ENCODE data around the gene GABRB3.

The GABRB3 gene

DNA sequence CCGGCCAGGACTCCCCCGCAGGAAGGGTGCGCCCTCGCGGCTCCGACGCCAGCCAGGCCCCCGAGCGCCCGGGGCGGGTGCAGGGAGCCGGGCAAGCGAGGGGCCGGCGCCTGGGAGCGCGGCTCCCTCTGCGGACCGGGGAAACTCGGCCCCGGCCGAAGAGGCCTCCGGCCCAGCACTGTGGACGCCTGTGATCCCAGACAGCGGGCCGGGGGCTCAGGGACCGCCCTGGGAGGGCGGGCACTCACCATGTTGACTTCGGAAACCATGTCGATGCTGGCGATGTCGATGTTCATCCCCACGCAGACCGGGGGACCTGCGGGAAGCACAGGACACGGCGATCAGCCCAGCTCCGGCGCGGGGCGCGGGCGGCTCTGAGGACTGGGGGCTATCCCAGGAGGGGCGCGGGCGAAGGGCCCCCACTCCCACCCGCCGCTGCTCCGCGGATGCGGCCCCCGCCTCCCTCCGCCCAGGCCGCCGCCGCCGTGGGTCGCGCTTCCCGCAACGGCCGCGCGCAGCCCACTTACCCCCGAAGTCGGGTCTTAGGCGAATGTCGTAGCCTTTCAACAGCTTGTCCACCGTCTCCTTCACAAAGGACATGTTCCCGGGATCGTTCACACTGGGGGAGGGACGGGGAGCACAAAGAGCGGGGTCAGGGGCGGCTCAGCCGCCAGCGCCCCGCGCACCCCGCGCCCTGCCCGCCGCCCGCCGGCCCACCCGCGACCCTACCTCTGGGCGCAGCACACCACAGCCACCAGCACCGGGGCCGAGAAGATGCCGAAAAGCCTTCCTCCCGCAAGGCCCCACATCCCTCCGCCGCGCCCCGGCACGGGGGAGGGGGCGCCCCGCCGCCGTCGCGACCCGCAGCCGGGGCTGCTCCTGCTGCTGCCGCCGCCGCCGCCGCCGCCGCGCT is at the start of gene GABRB3:
GABRB3 (minus strand) TSS at position 913 of the 913 bp plus-strand sequence.
- DNase-seq: no peak

DNA sequence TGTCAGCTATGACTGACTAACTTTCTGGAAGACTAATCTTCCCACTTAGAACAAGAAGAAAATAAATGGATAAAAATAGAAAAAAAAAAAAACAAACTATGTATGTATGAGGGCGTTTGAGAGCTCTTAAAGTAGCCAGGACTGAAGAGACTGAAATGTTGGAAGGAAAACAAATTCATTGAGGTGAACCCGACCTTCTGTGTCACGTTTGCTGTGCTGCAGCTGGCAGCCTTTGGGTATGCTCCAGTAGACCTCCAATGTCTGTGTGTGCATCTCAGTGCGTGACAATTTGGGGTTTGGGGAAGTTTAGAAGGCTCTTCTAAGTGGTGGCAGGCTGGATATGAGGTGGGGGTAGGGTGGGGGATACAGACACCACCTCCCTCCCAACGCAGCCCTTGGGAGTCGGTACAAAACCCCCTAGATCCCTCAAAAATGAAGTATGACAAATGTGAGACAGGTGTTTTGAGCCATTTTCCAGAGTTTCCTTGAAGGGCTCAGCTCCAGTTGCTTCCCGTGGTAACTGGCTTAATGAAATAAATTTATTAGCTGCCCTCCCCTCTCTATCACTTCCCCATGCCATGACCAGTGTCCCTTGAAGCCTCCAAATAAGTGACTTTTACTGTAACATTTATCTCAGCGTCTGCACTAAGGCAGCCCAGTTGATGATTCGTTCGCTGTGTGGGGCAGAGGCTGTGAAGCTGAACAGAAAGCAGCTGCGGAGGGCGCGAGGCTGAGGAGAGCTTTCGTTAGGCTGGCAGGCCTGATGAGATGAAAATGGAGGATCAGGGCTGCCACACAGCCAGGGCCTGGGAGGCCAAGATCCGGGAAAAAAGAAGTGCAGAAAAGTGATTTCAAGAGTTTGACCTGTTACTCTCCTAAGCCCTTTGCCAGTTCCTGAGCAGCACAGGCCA is 34.9 kb upstream of the GABRB3 start:
- no peak for DNase-seq

DNA sequence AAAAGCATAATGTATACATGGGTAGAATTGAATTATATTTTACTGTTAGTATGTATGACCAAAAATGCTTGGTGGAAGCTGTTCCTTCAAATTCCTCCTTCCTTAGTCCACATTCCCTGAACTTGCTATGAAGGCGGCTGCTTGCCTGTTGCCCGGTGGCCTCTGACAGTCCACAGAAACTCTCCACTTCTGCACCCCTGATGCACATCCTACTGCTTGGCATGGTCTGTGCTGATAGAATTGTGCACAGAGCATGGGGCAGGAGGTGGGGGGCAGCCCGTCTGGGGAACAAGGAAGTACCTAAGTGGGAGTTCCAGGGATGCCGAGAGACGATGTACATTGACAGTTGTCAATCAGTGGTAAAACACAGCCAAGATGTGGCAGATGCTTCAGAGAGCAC is 33.7 kb upstream of the GABRB3 start:
- no peak for DNase-seq

DNA sequence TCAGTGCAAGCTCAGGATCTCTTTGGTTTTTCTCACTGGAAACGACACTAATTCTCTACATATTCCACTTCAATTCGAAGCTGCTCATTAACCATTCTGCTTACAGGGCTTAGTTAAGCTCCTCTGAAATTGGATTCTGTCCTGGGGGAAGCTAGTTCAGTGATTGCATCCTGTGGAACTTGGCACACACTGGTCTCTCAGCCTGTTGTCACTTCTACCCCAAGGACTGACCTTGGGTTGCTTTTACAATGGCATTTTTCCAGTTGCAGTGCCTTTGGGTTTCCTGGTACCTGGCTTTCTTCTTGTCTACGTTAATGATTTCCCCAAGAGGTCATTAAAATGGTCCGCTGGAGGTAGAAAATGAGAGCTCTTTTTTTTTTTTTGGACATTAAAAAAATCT is 33.3 kb upstream of the GABRB3 start:
- no peak for DNase-seq

DNA sequence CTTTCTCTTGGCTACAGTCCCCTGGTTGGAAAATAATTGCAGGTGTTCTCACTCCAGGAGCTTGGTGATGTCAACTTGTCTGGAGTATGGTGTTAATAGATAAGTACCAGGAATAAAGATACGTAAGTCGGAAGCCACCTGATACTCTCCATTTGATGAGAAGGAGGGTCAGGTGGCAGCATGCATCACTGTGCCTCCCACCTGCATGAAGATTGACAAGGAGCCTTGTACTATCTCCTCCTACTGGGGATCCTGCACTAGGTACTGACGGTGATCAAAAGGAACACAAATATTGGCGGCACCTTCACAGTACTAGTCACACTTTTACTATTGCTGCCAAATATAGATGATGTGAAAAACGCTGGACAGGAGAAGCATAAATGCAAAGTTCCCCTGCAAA is 32.6 kb upstream of the GABRB3 start:
- no peak for DNase-seq

DNA sequence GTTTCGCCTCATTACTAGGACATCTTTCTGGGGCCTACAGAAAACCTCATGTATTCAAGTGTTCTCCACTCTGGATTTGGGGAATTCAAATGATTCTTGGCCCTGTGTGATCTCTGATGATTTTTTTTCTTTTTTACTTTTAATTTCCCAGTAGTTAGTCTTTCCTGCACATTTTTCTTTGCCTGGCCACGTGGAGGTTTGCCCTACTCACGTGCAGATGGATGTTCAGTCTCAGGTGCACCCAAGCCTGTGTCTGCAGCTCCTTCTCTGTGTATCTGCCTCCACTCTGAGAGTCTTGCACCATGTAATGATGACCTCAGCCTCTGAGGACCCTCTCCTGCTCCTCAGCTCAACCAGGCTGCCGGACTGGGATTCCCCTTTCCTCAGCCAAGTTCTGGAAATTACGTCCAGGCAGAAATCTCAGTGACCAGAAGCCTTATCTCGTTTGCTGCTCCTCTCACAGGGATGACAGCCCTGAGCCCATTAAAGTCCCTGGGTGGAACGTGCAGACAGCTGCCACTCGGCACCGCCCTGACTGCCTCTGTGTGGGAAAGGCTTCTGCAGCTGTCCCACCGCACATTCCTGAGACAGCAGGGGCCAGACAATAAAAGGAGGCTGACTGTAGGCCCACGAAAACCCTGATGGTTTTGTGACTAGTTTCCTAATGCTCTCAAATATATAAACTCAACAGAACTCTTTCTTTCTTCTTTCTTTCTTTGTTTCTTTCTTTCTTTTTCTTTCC is 31.4 kb upstream of the GABRB3 start:
- no peak for DNase-seq

DNA sequence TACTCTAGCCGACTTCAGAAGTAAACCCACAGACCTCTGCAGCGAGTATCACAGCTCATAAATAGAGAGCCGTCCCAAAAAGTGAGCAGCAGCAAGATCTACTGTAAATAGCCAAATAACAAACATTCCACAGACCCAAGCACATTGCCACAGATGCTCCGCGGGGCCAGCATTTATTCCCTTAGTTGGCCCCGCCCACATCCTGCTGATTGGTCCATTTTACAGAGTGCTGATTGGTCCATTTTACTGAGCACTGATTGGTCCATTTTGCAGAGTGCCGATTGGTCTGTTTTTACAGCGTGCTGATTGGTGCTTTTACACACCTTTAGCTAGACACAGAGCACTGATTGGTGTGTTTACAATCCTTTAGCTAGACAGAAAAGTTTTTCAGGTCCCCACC is 17.3 kb upstream of the GABRB3 start:
- DNase-seq: no peak

DNA sequence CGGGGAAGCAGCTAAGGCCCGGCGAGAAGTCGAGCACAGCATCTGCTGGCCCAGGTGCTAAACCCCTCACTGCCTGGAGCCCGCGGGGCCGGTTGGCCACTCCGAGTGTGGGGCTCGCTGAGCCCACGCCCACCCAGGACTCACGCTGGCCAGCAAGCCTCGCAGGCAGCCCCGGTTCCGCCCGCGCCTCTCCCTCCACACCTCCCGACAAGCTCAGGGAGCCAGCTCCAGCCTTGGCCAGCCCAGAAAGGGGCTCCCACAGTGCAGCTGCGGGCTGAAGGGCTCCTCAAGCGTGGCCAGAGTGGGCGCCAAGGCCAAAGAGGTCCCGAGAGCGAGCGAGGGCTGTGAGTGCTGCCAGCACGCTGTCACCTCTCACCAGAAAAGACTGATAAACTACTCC is 8.9 kb upstream of the GABRB3 start:
- DNase-seq: no peak

DNA sequence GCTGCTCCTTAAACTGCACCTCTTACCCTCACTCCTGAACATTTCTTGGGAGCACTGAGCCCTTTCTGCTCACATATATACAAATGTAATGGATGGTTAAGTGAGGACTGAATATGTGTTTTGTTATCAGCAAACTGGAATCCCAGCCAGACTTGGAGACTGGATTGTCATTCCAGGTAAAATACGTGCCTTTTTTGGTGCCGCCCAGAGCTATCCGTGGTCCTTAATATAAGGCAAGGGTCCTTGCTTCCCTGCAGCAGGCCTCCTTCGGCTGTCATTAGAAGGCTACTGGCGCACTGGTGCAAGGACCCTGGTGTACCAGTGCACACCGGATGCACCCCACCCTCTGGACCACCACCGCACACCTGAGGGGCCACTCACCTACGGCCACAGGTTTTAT is 1.1 kb upstream of the GABRB3 start:
- no peak for DNase-seq

DNA sequence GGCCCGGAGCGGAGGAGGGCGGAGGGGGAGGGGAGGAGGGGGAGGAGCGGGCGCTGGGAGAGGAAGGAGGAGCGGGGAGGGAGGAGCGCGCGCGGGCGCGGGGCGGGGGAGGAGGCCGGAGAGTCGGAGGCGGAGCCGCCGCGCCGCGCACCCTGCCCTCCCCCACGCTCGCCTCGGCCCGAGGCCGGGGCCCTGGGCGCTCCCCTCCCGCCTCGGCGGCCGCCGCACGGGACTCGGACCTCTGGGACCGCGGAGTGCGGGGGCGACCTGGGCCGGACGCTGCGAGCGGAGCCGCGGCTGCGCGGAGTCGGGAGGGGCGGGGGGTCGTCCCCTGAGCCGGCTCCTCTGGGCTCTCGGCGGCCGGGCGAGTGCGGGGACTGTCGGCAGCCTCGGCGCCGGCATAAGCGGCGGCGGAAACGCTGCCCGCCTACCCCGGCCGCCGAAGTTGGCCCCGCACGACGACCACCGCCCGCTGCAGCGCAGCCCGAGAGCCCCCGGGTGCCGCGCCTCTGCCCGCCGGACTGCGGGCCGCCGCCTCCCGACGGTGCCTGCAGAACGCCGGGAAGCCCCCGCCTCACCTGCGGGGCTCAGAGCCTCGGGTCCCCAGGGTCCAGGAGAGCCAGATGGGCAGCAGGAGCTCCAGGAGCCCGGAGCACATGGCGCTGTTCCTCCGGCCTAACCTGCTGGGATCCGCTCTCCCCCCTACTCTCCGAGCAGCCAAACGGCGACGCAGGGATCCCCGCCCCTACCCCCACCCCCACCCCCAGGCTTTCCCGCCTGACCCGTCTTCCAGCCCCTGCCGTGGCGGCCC is 406 bp upstream of the GABRB3 start:
- peak; percentile 7 for DNase-seq

DNA sequence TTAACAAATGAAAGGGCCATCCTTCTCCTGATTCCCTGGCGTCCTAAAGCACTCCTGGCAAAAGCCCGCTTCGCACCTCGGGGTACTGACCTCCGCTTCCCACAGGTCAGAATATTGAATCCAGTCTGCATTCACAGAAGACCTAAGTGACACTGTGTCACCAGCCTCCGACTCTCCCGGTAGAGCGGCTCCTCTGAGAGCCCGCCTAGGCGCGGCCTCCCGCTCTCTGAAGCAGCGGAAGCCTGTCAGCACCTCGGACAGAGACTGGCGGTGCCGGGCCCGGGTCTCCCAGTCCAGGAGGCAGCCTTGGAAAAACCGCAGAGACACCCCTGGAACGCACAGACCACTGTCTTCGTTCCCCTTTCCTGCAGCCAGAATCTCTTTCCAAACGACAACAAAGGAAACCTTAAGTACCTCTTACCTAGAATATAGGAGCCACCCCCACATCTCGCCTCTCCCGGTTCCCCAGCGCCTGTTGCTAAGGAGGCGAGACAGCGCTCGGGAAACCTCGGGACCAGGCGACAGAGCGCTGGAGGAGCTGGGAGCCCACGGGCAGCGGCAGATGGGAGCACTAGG is 1.2 kb downstream of the GABRB3 start:
- DNase-seq: no peak

DNA sequence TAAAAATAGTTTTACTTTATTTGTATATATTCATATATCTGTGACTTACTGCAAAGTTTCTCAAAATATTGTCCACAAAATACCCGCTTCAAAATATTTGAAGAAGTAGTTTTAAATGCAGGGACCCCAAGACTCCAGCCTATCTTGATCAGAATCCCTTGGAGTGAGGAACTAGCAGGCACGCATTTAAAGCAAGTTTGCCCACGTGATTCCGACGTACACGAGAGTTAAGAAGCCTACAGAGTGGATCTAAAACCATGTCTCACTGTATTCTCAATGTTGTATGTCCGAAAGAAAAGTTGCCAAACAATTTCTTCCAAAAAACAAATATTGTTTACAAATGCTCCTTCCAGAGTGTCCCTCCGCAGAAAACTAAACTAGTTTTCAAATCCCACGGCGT is 1.7 kb downstream of the GABRB3 start:
- no peak for DNase-seq

DNA sequence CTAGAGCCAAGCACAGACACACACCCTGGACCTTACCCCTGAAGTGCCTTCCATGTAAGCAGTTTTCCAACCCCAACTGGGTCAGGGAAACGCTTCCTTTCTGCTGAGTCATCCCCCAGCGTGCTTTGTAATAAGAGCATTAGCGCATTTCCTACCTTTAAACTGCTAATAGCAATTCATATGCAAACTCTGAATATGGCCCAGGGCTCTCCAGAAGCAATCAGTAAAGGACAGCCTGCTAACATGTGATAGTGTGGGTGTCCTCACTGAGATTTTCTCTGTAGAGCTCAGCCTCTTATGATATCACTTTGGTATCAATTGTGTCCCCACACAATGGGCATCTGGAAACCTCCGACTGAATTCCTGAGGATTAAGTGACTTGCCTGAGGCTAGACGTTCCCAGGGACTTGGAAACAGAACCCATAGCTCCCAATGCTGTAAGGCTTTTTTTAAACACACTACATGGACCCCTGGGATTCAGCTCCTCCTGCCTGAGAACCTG is 5.6 kb downstream of the GABRB3 start:
- DNase-seq: no peak

DNA sequence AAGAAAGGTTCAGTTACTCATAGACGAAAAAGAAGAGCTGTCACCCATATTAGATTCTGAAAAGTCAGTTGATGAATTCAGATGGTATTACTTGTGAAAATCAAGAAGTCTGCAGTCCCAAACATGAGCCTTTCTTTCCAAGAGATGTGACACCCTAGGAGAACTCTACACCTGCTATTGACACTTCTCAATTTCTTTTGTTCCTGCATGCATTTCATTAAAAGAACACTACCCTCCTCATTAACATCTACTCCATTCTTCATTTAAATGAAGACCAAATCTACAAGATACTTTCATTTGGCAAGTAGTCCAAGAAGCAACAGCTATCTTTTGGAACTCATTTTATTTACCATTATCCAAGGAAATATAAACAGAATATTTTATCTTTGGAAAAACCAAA is 6.6 kb downstream of the GABRB3 start:
- no peak for DNase-seq

DNA sequence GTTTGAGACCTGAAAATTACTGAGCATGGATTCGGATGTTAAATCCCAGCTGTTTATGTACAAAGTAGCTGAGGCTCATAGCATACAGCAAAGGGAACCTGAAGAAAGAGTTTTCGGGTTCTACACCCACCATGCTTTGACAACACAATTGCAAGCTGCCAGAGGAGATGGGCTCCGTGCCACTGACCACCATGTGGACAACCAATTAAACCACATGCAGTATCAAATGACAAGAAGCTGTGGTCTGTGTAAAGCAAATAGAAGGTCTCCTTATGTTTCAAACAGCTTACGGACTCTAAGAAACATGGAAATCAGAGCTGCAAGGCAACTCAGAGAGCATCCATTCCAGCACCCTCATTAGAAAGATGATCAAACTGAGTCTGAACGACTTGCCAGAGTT is 12.9 kb downstream of the GABRB3 start:
- no peak for DNase-seq

DNA sequence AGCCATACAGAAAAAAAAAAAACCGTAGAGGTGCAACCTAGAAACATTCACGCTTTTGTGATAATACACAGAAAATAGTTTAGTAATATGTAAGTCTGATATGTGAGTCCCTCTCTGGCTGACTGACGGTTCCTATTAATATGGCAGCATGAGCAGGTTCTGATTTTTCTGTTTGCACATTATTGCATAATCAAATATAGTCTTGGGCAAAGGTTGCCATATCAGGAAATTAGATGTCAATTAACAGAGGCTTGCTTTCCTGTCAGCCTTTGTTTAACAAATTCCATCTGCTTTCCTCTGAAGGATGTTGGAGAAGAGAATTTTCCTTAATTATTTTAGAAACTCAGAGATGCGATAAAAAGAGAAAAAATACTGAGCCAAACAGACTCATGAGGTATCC is 14.8 kb downstream of the GABRB3 start:
- DNase-seq: no peak

DNA sequence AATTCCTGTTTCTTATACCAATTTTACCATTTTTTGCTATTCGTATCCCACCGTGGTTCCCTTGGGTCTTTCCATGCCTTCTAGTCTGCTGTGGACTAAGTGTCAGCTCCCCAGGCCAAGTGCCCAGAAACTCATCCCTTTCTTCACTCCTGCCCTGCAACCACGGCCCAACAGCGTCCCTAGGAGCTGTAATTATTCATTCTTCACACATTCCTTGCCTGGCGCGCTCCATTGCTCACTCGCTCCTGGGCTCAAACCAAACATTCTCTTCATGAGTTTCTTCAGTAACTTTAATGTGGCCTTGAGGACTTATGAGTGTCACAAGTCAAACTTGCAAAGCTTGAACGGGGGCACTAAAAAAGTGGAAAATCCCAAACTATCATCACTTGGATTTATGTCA is 15.7 kb downstream of the GABRB3 start:
- DNase-seq: no peak

DNA sequence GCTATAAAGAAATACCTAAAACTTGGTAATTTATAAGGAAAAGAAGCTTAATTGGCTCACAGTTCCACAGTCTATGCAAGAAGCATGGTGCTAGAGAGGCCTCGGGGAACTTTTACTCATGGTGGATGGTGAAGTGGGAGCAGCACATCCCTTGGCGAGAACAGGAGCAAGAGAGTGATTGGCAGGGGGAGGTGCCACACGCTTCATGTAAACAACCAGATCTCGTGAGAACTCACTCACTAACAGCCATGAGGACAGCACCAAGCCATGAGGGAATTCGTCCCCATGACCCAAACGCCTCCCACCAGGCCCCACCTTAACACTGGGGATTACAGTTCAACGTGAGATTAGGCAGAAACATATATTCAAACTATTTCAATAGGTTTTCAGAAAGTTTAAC is 28.0 kb downstream of the GABRB3 start:
- no peak for DNase-seq

DNA sequence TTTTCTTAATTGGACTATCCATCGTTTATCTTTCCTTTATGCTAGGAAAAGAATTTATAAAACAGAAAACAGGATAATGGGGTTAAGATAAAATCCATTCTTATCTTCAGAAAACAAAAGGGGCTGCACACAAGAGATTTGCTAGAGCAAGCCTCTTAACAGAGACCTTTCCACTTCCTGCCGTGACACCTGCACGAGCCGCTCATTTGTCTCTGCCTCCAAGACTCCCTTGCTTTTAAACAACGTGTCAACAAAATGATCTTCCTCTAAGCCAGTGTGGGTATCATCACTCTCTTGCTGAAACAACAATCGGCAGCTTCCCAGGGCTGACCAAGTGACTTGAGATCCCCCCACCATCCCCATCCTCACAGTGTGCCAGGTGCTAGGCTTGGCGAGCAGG is 33.1 kb downstream of the GABRB3 start:
- DNase-seq: no peak

DNA sequence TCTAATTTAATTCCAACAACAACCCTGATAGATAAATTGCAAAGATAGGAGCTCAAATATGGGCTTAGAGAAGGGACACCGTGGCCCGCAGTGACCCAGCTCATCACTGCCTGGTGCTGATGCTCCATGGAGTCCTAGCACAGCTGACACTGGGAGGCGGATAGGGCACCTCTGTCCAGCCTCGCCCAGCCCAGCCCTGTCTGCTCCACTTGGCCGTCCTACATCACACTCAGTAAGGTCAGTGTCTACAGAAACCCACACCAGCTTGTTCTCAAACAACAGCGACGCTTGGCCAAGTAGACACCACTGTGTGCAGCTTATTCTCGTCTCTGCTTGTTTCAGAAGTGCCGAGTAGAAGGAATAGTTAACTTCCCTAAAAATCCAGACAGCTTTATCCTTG is 33.9 kb downstream of the GABRB3 start:
- DNase-seq: no peak

DNA sequence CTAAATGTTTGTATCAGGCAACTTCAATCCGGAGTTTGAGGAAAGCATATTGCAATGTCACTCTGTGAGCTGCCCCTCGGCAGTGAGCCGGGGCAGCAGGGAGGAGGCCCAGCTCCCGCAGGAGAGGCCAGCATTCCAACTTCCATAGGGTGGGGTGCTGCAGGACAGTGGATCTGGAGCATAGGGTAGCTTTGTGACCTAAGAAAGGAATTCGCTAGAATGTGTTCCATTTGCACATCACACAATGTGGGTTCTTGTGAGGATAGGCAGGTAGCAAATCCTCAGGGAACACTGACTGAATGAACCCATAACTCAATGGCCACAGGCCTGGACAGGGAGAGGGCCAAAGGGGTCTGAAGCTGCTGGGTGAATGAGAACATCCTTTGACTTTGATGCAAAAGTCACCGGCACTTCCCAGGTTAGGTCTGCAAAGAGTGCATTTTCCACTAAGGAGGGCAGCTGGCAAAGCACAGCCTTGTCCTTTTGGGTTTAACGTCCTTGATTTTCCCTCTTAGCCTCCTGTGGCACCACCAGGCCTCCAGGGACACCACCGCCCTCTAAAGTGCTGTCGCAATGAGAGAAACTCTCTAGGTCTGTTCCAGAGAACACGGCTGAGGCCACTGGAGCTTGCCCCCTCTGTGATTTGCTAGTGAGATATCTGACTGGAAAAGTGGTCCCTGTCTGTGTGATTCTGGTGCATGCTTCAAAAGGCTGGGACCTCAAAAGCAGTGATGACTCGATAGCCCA is 36.2 kb downstream of the GABRB3 start:
- DNase-seq: no peak
